HCT116 (cell line): ENCODE results near the gene RCL1. TPM values are rescaled to one million over a fixed set of nuclear protein-coding genes. Genes with fewer than 3 reads are reported as not detected.

Source experiments
- ATAC-seq: fragments of 200-7000 bp; cut with Tn5 transposase; 2 replicates; pipeline ENCODE4 v1.9.1; 2020; ENCODE audit warnings: mild to moderate bottlenecking, moderate library complexity
- BruUV-seq: library from RNA; stranded (reverse); fragments of 400-500 nt; replicated peaks from 2 replicates; lab custom pipeline; 2021; lab: Mats Ljungman, UMichigan
- CTCF ChIA-PET: fragments of 300-600 bp; sonication (Branson Sonifier 250); formaldehyde crosslinking; loops from one replicate; lab custom pipeline; 2021; ENCODE audit warnings: antibody characterized with exemption; lab: Charles Lee
- POLR2A ChIA-PET: fragments of 300-600, 350-600 bp; sonication (Branson Sonifier 250); formaldehyde crosslinking; loops from one replicate; lab custom pipeline; 2021; ENCODE audit warnings: antibody characterized with exemption; lab: Charles Lee
- RAD21 ChIA-PET, 2 experiments: fragments of 300-600 bp; sonication (Branson Sonifier 250); formaldehyde crosslinking; loops; one replicate each; lab custom pipeline; 2023; ENCODE audit warnings: low total read pairs in 2 of 2; ENCODE audit not compliant: uncharacterized antibody in 2 of 2, unreplicated experiment in 2 of 2, low non-redundant PET in 1 of 2; lab: Charles Lee
- DNase-seq: peaks from one replicate; pipeline ENCODE4 v3.0.0-alpha.2; 2010; ENCODE audit warnings: low read depth, low spot score
- H2AFZ ChIP-seq: fragments of 200-600 bp; shearing (Covaris generic), sonication (generic); 2 replicates; pipeline ENCODE4 v1.6.1; 2017; ENCODE audit warnings: low read depth, mixed run types, mixed read lengths, antibody characterized with exemption, low read length; ENCODE audit not compliant: poor library complexity, severe bottlenecking
- H3K27ac ChIP-seq: 2 replicates; pipeline ENCODE4 v1.5.1; 2012; ENCODE audit warnings: low read depth, low read length
- H3K27me3 ChIP-seq: fragments of 200-600 bp; sonication (generic); 2 replicates; pipeline ENCODE4 v1.6.1; 2016; ENCODE audit warnings: mixed run types, low read length, mixed read lengths; ENCODE audit not compliant: insufficient read depth
- H3K36me3 ChIP-seq, 2 experiments: fragments of 200-500 bp in 1 of 2; fragments of 200-600 bp in 1 of 2; sonication (Bioruptor generic) in 1 of 2; sonication (generic) in 1 of 2; 2 replicates each; pipeline versions ENCODE4 v1.5.1 to v1.6.1; 2014 to 2016; ENCODE audit warnings: low read length in 2 of 2, inconsistent platforms in 1 of 2, mixed read lengths in 1 of 2, mixed run types in 1 of 2; ENCODE audit not compliant: insufficient read depth in 2 of 2, control insufficient read depth in 1 of 2
- H3K4me1 ChIP-seq, 2 experiments: fragments of 200-600 bp in 1 of 2; sonication (generic) in 1 of 2; 2 replicates each; pipeline versions ENCODE4 v1.5.1 to v1.6.1; 2012 to 2017; ENCODE audit warnings: low read length in 2 of 2, inconsistent platforms in 1 of 2, mild to moderate bottlenecking in 1 of 2, mixed read lengths in 1 of 2, mixed run types in 1 of 2, moderate library complexity in 1 of 2; ENCODE audit not compliant: insufficient read depth in 2 of 2, control insufficient read depth in 1 of 2
- H3K4me2 ChIP-seq: fragments of 200-600 bp; sonication (generic); 2 replicates; pipeline ENCODE4 v1.6.1; 2017; ENCODE audit warnings: mixed run types, low read length, mixed read lengths
- H3K4me3 ChIP-seq, 2 experiments: fragments of 200-600 bp in 1 of 2; sonication (generic) in 1 of 2; replicated peaks in 1 of 2; 2 replicates each; pipeline ENCODE4 v1.5.1; 2011 to 2016; ENCODE audit warnings: low read length in 2 of 2, control low read depth in 1 of 2, low read depth in 1 of 2, mild to moderate bottlenecking in 1 of 2, mixed read lengths in 1 of 2, mixed run types in 1 of 2
- H3K79me2 ChIP-seq: fragments of 200-600 bp; sonication (generic); 2 replicates; pipeline ENCODE4 v1.6.1; 2017; ENCODE audit warnings: mild to moderate bottlenecking, mixed run types, low read length, moderate library complexity, mixed read lengths; ENCODE audit not compliant: insufficient read depth
- H3K9ac ChIP-seq: fragments of 200-600 bp; sonication (generic); 2 replicates; pipeline ENCODE4 v1.6.1; 2016; ENCODE audit warnings: low read length, mixed read lengths
- H3K9me2 ChIP-seq: fragments of 200-600 bp; sonication (generic), shearing (Covaris generic); 2 replicates; pipeline ENCODE4 v1.6.1; 2017; ENCODE audit warnings: mixed run types, mild to moderate bottlenecking, moderate library complexity; ENCODE audit not compliant: insufficient read depth
- H3K9me3 ChIP-seq, 2 experiments: fragments of 200-500 bp in 1 of 2; fragments of 200-600 bp in 1 of 2; sonication (Bioruptor generic) in 1 of 2; sonication (generic) in 1 of 2; 2 replicates each; pipeline ENCODE4 v1.6.1; 2014 to 2017; ENCODE audit warnings: low read length in 2 of 2, mixed read lengths in 2 of 2, inconsistent platforms in 1 of 2, low read depth in 1 of 2, mild to moderate bottlenecking in 1 of 2, mixed run types in 1 of 2, moderate library complexity in 1 of 2; ENCODE audit not compliant: control insufficient read depth in 1 of 2, insufficient read depth in 1 of 2
- H4K20me1 ChIP-seq: fragments of 200-600 bp; sonication (generic), shearing (Covaris generic); 2 replicates; pipeline ENCODE4 v1.6.1; 2017; ENCODE audit warnings: mixed run types, mild to moderate bottlenecking, moderate library complexity; ENCODE audit not compliant: insufficient read depth
- CBX3 ChIP-seq: IDR thresholded peaks from 2 replicates; pipeline ENCODE4 v1.6.1; 2012; ENCODE audit warnings: low read depth
- EGR1 ChIP-seq: IDR thresholded peaks from 2 replicates; pipeline ENCODE4 v1.6.1; 2012; ENCODE audit warnings: low read depth
- ELF1 ChIP-seq: IDR thresholded peaks from 2 replicates; pipeline ENCODE4 v1.6.1; 2012; ENCODE audit warnings: low read depth, borderline replicate concordance
- EZH2phosphoT487 ChIP-seq: fragments of 200-600 bp; IDR thresholded peaks from 2 replicates; pipeline ENCODE4 v1.6.1; 2018; ENCODE audit warnings: antibody characterized with exemption, borderline replicate concordance
- JUND ChIP-seq: IDR thresholded peaks from 2 replicates; pipeline ENCODE4 v1.6.1; 2012
- POLR2AphosphoS5 ChIP-seq: IDR thresholded peaks from 2 replicates; pipeline ENCODE4 v1.6.1; 2011; ENCODE audit warnings: mild to moderate bottlenecking, low read depth, low read length, moderate library complexity
- SIN3A ChIP-seq: IDR thresholded peaks from 2 replicates; pipeline ENCODE4 v1.6.1; 2012; ENCODE audit warnings: low read depth
- TCF7L2 ChIP-seq: IDR thresholded peaks from 2 replicates; pipeline ENCODE4 v1.7.0; 2011; ENCODE audit warnings: borderline replicate concordance, inconsistent platforms; ENCODE audit not compliant: insufficient read depth, insufficient read length; ENCODE audit errors: extremely low read depth
- ZNF274 ChIP-seq: fragments of 200-500 bp; sonication (Bioruptor generic); IDR thresholded peaks from 2 replicates; pipeline ENCODE4 v1.6.1; 2014; ENCODE audit warnings: mild to moderate bottlenecking, low read depth, low read length, inconsistent platforms
- intact Hi-C: fragments of 100-400 bp; cut with micrococcal nuclease; formaldehyde crosslinking; loops from 2 replicates; pipeline ENCODE4 v1.10.0; 2022
- total RNA-seq: library from RNA; stranded (reverse); gene quantifications from one replicate; pipeline ENCODE4 v1.2.1, GENCODE V29; 2021; ENCODE audit not compliant: unreplicated experiment
- TF ChIP-seq, protein P1 (sequence below): IDR thresholded peaks from 2 replicates; pipeline ENCODE4 v1.6.1; 2012
- TF ChIP-seq, protein P2 (sequence below): IDR thresholded peaks from 2 replicates; pipeline ENCODE4 v1.6.1; 2012

The RCL1 gene
- total RNA-seq, 1 experiment from 2014 or later: 29.9 TPM

DNA sequence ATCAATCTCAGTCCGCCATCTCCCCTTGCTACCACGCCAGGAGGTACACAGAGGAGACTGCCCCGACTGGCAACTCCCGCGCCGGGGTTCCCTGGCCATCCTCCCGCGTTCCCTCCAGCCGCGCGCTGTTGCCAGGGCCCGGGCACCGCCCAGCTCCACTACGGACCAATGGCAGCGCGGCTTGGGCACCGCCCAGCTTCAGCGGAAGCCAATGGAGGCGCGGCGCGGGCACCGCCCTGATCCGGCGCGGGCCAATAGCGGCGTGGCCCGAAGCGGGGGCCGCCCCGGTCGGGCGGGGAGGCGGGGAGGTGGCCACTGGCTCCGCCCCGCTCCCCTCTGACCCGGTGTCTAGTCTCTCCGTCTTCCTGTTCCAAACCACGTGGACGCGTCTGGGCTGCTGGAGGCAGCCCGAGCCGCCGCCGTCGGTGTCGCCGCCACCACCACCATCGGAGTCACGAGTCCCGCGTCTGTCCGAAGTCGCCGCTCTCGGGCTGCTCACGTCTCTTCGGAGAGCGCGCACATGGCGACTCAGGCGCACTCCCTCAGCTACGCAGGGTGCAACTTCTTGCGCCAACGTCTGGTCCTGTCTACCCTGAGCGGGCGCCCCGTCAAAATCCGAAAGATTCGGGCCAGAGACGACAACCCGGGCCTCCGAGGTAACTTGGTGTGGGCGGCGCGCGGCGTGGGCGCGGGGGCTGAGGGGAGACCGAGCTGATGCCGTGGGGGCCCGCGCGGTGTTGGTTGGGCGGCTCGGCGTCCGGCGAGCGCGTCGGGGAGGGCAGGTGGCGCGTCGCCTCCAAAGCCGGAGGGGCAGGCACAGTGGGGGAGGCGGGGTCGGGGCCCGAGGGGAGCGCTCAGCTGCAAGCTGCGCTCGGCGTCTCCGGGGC lies at the start of gene RCL1 (continued):
- TF ChIP-seq JUND: no peak
- TF ChIP-seq, protein P1, sequence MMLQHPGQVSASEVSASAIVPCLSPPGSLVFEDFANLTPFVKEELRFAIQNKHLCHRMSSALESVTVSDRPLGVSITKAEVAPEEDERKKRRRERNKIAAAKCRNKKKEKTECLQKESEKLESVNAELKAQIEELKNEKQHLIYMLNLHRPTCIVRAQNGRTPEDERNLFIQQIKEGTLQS: no peak
- no peak for TF ChIP-seq ELF1
- TF ChIP-seq EZH2phosphoT487: no peak
- TF ChIP-seq ZNF274: no peak
- TF ChIP-seq CBX3: no peak
- TF ChIP-seq EGR1: no peak
- TF ChIP-seq TCF7L2: no peak
- peak; percentile 78 for TF ChIP-seq POLR2AphosphoS5

DNA sequence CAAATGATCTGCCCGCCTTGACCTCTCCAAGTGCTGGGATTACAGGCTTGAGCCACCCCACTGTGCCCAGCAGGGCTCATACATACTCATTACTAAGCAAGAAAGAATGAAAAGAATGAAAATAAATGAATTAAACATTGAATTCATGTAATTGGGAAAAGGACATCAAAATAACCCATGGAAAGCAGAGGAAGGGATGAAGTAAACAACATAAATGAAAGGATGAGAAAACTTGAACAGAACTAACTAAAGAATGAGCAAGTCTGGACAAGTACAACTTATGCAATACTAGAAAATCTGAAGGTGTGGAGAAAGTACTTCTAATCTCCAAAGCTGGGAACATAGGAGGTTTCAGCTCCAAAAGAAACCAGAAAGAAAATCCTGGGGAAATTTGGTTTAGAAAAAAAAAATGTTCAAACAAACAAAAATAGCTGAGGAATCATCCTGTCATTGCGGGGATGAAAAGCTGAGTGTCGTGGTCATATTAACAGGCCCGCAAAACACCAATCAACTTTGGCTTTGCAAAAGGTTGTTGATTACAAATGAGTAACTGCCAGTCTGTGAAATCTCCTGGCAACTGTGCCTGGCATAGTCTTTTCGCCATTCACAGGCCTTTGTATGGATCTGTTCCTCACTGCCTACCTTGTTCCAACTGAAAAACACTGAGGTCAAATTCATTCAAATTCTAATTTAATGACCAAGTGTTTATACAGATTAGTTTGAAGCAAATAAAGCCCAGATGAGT lies 49.4 kb upstream of the RCL1 start:
- Histone ChIP-seq H3K4me2 (peak overlapping the region; percentile 92), H3K4me1 (peaks cover 22 to 37% of the 10 kb centered on the region in 2 experiments), H4K20me1 (no peaks in the 10 kb centered on the region), H3K79me2 (peaks cover 26% of the 10 kb centered on the region), H3K9ac (no peak overlapping the region), H3K9me2 (no peaks in the 10 kb centered on the region), H2AFZ (no peak overlapping the region), H3K36me3 (no peaks in the 10 kb centered on the region), H3K4me3 (no peak overlapping the region), H3K27me3 (no peaks in the 10 kb centered on the region), H3K9me3 (no peaks in the 10 kb centered on the region)
- no TSS peak for BruUV-seq
- ATAC-seq: no peak
- CTCF ChIA-PET: no interaction called here
- DNase-seq: no peak
- intact Hi-C loops: no loop called here
- POLR2A ChIA-PET: interaction anchor here (1.2 kb wide), 1 partner anchor 64 kb away, joined by 4 read pairs; the partner anchor contains the start of gene CDC37L1
- RAD21 ChIA-PET: no interaction called here
- TF ChIP-seq ZNF274: no peak
- TF ChIP-seq, protein P2, sequence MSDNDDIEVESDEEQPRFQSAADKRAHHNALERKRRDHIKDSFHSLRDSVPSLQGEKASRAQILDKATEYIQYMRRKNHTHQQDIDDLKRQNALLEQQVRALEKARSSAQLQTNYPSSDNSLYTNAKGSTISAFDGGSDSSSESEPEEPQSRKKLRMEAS: no peak
- no peak for TF ChIP-seq EZH2phosphoT487
- TF ChIP-seq CBX3: no peak
- TF ChIP-seq TCF7L2: no peak
- TF ChIP-seq, protein P1: no peak
- TF ChIP-seq SIN3A: no peak
- TF ChIP-seq, all 23 proteins: peak for 0
- H3K27ac ChIP-seq: peak overlapping the region; percentile 16; the same call in 1 of the 2 replicates
